CD14-positive monocyte (primary cell): ENCODE measurements around the gene MEI1. TPM values are rescaled to one million over a fixed set of nuclear protein-coding genes. Genes with fewer than 3 reads are reported as not detected.

Source experiments
- DNase-seq, 3 donors: peaks; one replicate each; pipeline ENCODE4 v3.0.0-alpha.2; 2011 to 2022
- H2AFZ ChIP-seq: 2 replicates; pipeline ENCODE4 v1.6.0; 2012; ENCODE audit warnings: mild to moderate bottlenecking, low read depth, low read length, inconsistent platforms; ENCODE audit not compliant: insufficient read depth, poor library complexity, severe bottlenecking
- H3K27ac ChIP-seq, 2 donors: 1 replicate in 1 of 2; 2 replicates in 1 of 2; pipeline ENCODE4 v1.5.1; 2012 to 2013; ENCODE audit warnings: low read length in 2 of 2, control low read depth in 1 of 2, inconsistent platforms in 1 of 2, low read depth in 1 of 2, mild to moderate bottlenecking in 1 of 2
- H3K27me3 ChIP-seq, 2 donors: one replicate each; pipeline versions ENCODE4 v1.6.0 to v1.6.1; 2011 to 2013; ENCODE audit warnings: low read length in 2 of 2; ENCODE audit not compliant: control insufficient read depth in 2 of 2, insufficient read depth in 2 of 2
- H3K36me3 ChIP-seq, 2 donors: replicated peaks in 1 of 2; 1 replicate in 1 of 2; 2 replicates in 1 of 2; pipeline versions ENCODE4 v1.5.1 to v1.6.1; 2012 to 2013; ENCODE audit warnings: low read length in 2 of 2, control low read depth in 1 of 2, inconsistent platforms in 1 of 2, mild to moderate bottlenecking in 1 of 2; ENCODE audit not compliant: insufficient read depth in 2 of 2, control insufficient read depth in 1 of 2
- H3K4me1 ChIP-seq, 2 donors: 1 replicate in 1 of 2; 2 replicates in 1 of 2; pipeline versions ENCODE4 v1.5.1 to v1.6.1; 2012 to 2013; ENCODE audit warnings: low read length in 2 of 2, control low read depth in 1 of 2, inconsistent platforms in 1 of 2, mild to moderate bottlenecking in 1 of 2, moderate library complexity in 1 of 2; ENCODE audit not compliant: insufficient read depth in 2 of 2, control insufficient read depth in 1 of 2
- H3K4me2 ChIP-seq: replicated peaks from 2 replicates; pipeline ENCODE3; 2012; ENCODE audit warnings: low read length, moderate library complexity, mild to moderate bottlenecking; ENCODE audit not compliant: poor library complexity, severe bottlenecking; ENCODE audit errors: extremely low read depth
- H3K4me3 ChIP-seq, 3 experiments: fragments of 200-600 bp in 1 of 3; sonication (generic) in 1 of 3; replicated peaks in 1 of 3; 1 replicate in 2 of 3; 2 replicates in 1 of 3; pipeline ENCODE4 v1.5.1; 2011 to 2013; ENCODE audit warnings: low read length in 3 of 3, mild to moderate bottlenecking in 3 of 3, control low read depth in 2 of 3, low read depth in 2 of 3, inconsistent platforms in 1 of 3, moderate library complexity in 1 of 3
- H3K79me2 ChIP-seq: 2 replicates; pipeline ENCODE4 v1.6.0; 2012; ENCODE audit warnings: mild to moderate bottlenecking, control low read depth, inconsistent platforms, low read length, moderate library complexity; ENCODE audit not compliant: insufficient read depth
- H3K9ac ChIP-seq: 2 replicates; pipeline ENCODE4 v1.6.0; 2017; ENCODE audit warnings: low read length, mild to moderate bottlenecking; ENCODE audit not compliant: insufficient read depth, poor library complexity, severe bottlenecking
- H3K9me3 ChIP-seq, 2 donors: replicated peaks in 1 of 2; 1 replicate in 1 of 2; 2 replicates in 1 of 2; pipeline versions ENCODE4 v1.5.1 to v1.6.1; 2012 to 2013; ENCODE audit warnings: low read length in 2 of 2, control low read depth in 1 of 2; ENCODE audit not compliant: control insufficient read depth in 1 of 2, insufficient read depth in 1 of 2
- H4K20me1 ChIP-seq: 2 replicates; pipeline ENCODE4 v1.6.0; 2012; ENCODE audit warnings: mild to moderate bottlenecking, low read length, control low read depth, moderate library complexity; ENCODE audit not compliant: insufficient read depth
- H3K27ac Mint-ChIP-seq, 7 donors: one replicate each; pipeline ENCODE4 v1.8.0; 2020; ENCODE audit warnings: mild to moderate bottlenecking in 7 of 7, mixed read lengths in 7 of 7, moderate library complexity in 6 of 7, inconsistent platforms in 2 of 7
- H3K27me3 Mint-ChIP-seq, 3 donors: one replicate each; pipeline ENCODE4 v1.8.0; 2021 to 2022; ENCODE audit warnings: low read depth in 3 of 3, mild to moderate bottlenecking in 3 of 3, mixed read lengths in 3 of 3, moderate library complexity in 3 of 3, inconsistent platforms in 1 of 3
- H3K36me3 Mint-ChIP-seq, 2 donors: one replicate each; pipeline ENCODE4 v1.8.0; 2020; ENCODE audit warnings: mixed read lengths in 2 of 2, inconsistent platforms in 1 of 2, mild to moderate bottlenecking in 1 of 2
- H3K4me1 Mint-ChIP-seq: one replicate; pipeline ENCODE4 v1.8.0; 2020; ENCODE audit warnings: mild to moderate bottlenecking, mixed read lengths
- H3K4me3 Mint-ChIP-seq, 2 donors: one replicate each; pipeline ENCODE4 v1.8.0; 2020; ENCODE audit warnings: mild to moderate bottlenecking in 2 of 2, mixed read lengths in 2 of 2, moderate library complexity in 1 of 2
- H3K9me3 Mint-ChIP-seq, 7 donors: one replicate each; pipeline ENCODE4 v1.8.0; 2020 to 2022; ENCODE audit warnings: mixed read lengths in 7 of 7, mild to moderate bottlenecking in 6 of 7, moderate library complexity in 6 of 7, inconsistent platforms in 2 of 7
- WGBS: methylation state at CpG from one replicate; pipeline ENCODE4 v1.1.5; 2013; ENCODE audit warnings: missing lambda C conversion rate; ENCODE audit not compliant: insufficient coverage; 5-methylcytosine and 5-hydroxymethylcytosine counted together
- intact Hi-C, 2 donors: fragments of 100-400 bp; cut with micrococcal nuclease; formaldehyde crosslinking; loops; one replicate each; pipeline versions ENCODE4 v1.15.0 to v1.15.1; 2023
- polyA plus RNA-seq, 3 donors: library from polyadenylated mRNA; depleted of rRNA in 1 of 3; unstranded in 2 of 3; stranded (reverse) in 1 of 3; fragments of 300-500 nt in 2 of 3; fragments of >200 nt in 1 of 3; fragmentation: Illumina TruSeq in 2 of 3; gene quantifications; 1 replicate in 2 of 3; 2 replicates in 1 of 3; pipeline ENCODE4 v1.2.3, GENCODE V29; 2012 to 2021
- TF ChIP-seq, protein P1 (sequence below): fragments of 200-600 bp; IDR thresholded peaks from one replicate; pipeline ENCODE4 v1.8.0; 2022; ENCODE audit warnings: antibody characterized with exemption, mild to moderate bottlenecking

Gene MEI1
- polyA plus RNA-seq, 3 donors = 12.3 to 40.0 (median 37.0) TPM

DNA sequence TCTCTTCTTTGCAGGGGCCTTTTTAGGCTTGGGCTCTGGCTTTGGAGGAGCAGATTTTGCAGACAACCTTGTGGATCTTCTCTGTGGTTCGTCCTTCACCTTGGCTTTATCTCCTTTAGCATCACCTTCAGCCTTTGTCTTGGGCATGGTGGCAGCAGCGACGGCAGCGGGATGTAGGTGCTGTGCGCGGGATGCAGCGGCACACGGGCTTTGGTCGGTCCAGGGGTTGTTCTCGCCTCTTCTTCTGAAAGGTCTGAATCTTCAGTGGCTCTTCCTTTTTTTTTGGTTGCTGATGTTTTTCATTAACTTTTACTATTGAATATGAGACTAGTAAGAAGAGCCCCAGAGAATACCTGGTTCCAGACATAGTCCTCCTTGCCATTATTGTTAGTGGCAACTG, 10.0 kb downstream of the MEI1 start:
- Histone ChIP-seq H3K9ac (no peak overlapping the region), H3K4me3 (no peak overlapping the region), H3K79me2 (no peaks in the 10 kb centered on the region), H2AFZ (no peak overlapping the region), H3K36me3 (no peaks in the 10 kb centered on the region), H3K27me3 (no peaks in the 10 kb centered on the region), H3K27ac (no peak overlapping the region), H3K4me2 (no peak overlapping the region), H4K20me1 (no peaks in the 10 kb centered on the region), H3K4me1 (no peaks in the 10 kb centered on the region), H3K9me3 (no peaks in the 10 kb centered on the region)
- intact Hi-C loops = no loop called here
- Mint-ChIP-seq H3K36me3 (no peaks in the 10 kb centered on the region), H3K27me3 (peaks cover 2 to 4% (median 2%) of the 10 kb centered on the region in 3 donors), H3K27ac (no peak overlapping the region), H3K4me3 (no peak overlapping the region), H3K4me1 (no peaks in the 10 kb centered on the region), H3K9me3 (no peaks in the 10 kb centered on the region)
- 96% methylated on average over 10 of the region's 10 CpGs for WGBS
- DNase-seq = no peak
- TF ChIP-seq, protein P1, sequence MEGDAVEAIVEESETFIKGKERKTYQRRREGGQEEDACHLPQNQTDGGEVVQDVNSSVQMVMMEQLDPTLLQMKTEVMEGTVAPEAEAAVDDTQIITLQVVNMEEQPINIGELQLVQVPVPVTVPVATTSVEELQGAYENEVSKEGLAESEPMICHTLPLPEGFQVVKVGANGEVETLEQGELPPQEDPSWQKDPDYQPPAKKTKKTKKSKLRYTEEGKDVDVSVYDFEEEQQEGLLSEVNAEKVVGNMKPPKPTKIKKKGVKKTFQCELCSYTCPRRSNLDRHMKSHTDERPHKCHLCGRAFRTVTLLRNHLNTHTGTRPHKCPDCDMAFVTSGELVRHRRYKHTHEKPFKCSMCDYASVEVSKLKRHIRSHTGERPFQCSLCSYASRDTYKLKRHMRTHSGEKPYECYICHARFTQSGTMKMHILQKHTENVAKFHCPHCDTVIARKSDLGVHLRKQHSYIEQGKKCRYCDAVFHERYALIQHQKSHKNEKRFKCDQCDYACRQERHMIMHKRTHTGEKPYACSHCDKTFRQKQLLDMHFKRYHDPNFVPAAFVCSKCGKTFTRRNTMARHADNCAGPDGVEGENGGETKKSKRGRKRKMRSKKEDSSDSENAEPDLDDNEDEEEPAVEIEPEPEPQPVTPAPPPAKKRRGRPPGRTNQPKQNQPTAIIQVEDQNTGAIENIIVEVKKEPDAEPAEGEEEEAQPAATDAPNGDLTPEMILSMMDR = no peak

DNA sequence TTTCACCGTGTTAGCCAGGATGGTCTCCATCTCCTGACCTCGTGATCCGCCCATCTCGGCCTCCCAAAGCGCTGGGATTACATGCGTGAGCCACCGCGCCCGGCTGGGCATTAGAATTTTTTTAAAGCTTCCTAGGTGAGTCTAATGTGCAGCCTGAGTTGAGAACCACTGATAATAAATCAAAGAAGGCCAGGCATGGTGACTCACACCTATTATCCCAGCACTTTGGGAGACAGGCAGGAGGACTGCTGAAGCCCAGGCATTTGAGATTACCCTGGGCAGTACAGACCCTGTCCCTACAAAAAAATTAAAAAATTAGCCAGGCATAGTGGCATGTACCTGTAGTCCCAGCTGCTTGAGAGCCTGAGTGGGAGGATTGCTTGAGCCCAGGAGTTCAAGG, 13.7 kb downstream of the MEI1 start:
- Histone ChIP-seq H2AFZ (no peak overlapping the region), H3K9me3 (no peaks in the 10 kb centered on the region), H3K4me2 (no peak overlapping the region), H3K27me3 (no peaks in the 10 kb centered on the region), H3K79me2 (no peaks in the 10 kb centered on the region), H3K4me1 (no peaks in the 10 kb centered on the region), H3K4me3 (no peak overlapping the region), H4K20me1 (no peaks in the 10 kb centered on the region), H3K9ac (no peak overlapping the region), H3K36me3 (no peaks in the 10 kb centered on the region), H3K27ac (no peak overlapping the region)
- 71% methylated on average over 1 of the region's 9 CpGs for WGBS
- H3K27ac Mint-ChIP-seq = no peak overlapping the region
- no peaks in the 10 kb centered on the region for H3K36me3 Mint-ChIP-seq
- no peak overlapping the region for H3K4me3 Mint-ChIP-seq
- H3K27me3 Mint-ChIP-seq = peaks cover 4 to 10% (median 4%) of the 10 kb centered on the region in 3 donors
- TF ChIP-seq, protein P1 = no peak
- H3K4me1 Mint-ChIP-seq = no peaks in the 10 kb centered on the region
- DNase-seq = no peak
- H3K9me3 Mint-ChIP-seq = no peaks in the 10 kb centered on the region
- intact Hi-C loops = no loop called here
